Measurements from ENCODE around the gene FUT2. TPM values are rescaled to one million over a fixed set of nuclear protein-coding genes. Genes with fewer than 3 reads are reported as not detected.

The FUT2 gene
- polyA plus RNA-seq, 3 donors = not detected

DNA sequence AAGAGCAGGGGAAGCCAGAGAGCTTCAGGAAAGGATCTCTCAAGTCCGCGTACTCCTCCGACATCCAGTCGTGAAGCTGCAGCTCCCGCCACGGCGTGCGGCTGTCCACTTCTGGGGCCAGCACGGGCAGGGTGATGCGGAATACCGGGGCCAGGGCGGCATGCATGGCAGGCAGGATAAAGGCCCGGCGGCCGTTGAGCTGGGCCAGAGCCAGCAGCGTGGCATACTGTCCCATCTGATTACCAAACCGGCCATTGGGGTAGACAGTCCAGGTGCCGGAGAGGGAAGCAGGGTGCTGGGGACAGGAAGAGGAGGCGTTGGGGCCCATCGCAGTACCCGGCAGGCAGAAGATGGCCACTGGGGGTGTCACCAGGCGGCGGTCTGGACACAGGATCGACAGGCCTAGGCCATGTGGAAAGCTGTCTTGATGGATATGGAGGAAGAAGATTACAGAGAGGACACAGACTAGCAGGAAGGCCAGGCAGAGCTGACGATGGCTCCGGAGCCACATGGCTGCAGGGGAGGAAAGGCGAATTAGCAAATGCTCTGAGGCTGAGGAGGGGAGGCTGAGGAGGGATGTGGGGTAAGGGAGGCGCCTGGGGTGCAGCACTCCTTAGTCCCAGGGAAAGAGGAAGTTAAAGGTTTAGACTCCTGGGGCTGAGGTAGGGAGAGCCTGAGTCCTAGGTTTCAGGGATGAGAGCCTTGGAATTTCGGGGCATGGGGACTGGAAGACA lies 55.2 kb downstream of the FUT2 start:
- H4K20me1 ChIP-seq (ENCODE audit: insufficient read depth, low read length) = no peaks in the 10 kb centered on the region
- no peak overlapping the region for H3K27ac ChIP-seq (ENCODE audit: low read depth in 1 of 2, low read length in 2 of 2)
- no peak overlapping the region for H3K4me2 ChIP-seq (replicated peaks; ENCODE audit: extremely low read depth, low read length, poor library complexity, severe bottlenecking)
- TF ChIP-seq, protein P1, sequence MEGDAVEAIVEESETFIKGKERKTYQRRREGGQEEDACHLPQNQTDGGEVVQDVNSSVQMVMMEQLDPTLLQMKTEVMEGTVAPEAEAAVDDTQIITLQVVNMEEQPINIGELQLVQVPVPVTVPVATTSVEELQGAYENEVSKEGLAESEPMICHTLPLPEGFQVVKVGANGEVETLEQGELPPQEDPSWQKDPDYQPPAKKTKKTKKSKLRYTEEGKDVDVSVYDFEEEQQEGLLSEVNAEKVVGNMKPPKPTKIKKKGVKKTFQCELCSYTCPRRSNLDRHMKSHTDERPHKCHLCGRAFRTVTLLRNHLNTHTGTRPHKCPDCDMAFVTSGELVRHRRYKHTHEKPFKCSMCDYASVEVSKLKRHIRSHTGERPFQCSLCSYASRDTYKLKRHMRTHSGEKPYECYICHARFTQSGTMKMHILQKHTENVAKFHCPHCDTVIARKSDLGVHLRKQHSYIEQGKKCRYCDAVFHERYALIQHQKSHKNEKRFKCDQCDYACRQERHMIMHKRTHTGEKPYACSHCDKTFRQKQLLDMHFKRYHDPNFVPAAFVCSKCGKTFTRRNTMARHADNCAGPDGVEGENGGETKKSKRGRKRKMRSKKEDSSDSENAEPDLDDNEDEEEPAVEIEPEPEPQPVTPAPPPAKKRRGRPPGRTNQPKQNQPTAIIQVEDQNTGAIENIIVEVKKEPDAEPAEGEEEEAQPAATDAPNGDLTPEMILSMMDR (IDR thresholded peaks at IDR 0.05) = no peak
- H3K4me1 Mint-ChIP-seq = peaks cover 30% of the 10 kb centered on the region
- peaks cover 14 to 28% of the 10 kb centered on the region in 2 donors for H3K4me1 ChIP-seq (ENCODE audit: control insufficient read depth in 1 of 2, insufficient read depth in 2 of 2, low read length in 2 of 2)
- H3K9ac ChIP-seq (ENCODE audit: insufficient read depth, low read length, poor library complexity, severe bottlenecking) = no peak overlapping the region
- H3K36me3 Mint-ChIP-seq = peaks cover 3 to 5% of the 10 kb centered on the region in 2 donors
- DNase-seq = no peak
- H3K79me2 ChIP-seq (ENCODE audit: insufficient read depth, low read length) = no peaks in the 10 kb centered on the region
- intact Hi-C loops (cut with micrococcal nuclease) = no loop called here
- peak overlapping the region in 1 of 2 donors; percentile 77 for H3K4me3 Mint-ChIP-seq
- peaks cover 0 to under 1% of the 10 kb centered on the region in 2 donors for H3K9me3 ChIP-seq (replicated peaks in 1 of 2; ENCODE audit: control insufficient read depth in 1 of 2, insufficient read depth in 1 of 2, low read length in 2 of 2)
- no peak overlapping the region for H3K4me3 ChIP-seq (replicated peaks in 1 of 3; ENCODE audit: low read depth in 2 of 3, low read length in 3 of 3)
- 90% methylated on average over 26 of the region's 29 CpGs for WGBS (ENCODE audit: insufficient coverage)
- H2AFZ ChIP-seq (ENCODE audit: insufficient read depth, low read depth, low read length, poor library complexity, severe bottlenecking) = no peak overlapping the region
- H3K36me3 ChIP-seq (replicated peaks in 1 of 2; ENCODE audit: control insufficient read depth in 1 of 2, insufficient read depth in 2 of 2, low read length in 2 of 2) = no peaks in the 10 kb centered on the region
- H3K27me3 Mint-ChIP-seq (ENCODE audit: low read depth in 3 of 3) = peaks cover 48 to 80% (median 62%) of the 10 kb centered on the region in 3 donors
- H3K27me3 ChIP-seq (ENCODE audit: control insufficient read depth in 2 of 2, insufficient read depth in 2 of 2, low read length in 2 of 2) = peaks cover 14 to 60% of the 10 kb centered on the region in 2 donors
- peak overlapping the region in 1 of 7 donors; percentile 5 for H3K27ac Mint-ChIP-seq
- peaks cover 4 to 23% (median 13%) of the 10 kb centered on the region in 7 donors for H3K9me3 Mint-ChIP-seq

DNA sequence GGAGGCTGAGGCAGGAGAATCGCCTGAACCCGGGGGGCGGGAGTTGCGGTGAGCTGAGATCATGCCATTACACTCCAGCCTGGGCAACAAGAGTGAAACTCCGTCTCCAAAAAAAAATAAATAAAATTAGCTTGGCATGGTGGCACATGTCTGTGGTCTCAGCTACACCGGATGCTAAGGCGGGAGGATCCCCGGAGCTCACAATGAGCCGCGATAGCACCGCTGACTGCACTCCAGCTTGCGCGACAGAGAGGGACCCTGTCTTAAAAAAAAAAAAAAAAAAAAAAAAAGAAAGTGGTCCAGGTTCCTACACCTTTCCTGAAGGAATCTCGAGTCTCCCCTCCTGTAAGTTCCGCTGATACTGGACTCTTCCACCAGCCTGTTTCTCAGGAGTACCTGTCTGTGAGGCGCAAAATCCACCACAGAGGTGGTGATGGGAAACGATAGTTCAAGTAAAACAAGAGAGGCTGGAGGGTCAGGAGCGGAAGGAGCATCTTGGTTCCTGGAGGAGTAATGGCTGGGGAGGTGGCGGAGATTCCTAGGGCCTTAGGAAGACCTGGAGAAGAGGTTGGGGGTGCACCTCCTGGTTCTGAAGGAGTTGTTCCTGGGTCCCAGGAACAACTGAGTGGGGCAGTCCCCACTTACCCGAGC lies 56.2 kb downstream of the FUT2 start:
- Histone ChIP-seq H3K4me1 (ENCODE audit: control insufficient read depth in 1 of 2, insufficient read depth in 2 of 2, low read length in 2 of 2) (peaks cover 13 to 21% of the 10 kb centered on the region in 2 donors), H3K9me3 (replicated peaks in 1 of 2; ENCODE audit: control insufficient read depth in 1 of 2, insufficient read depth in 1 of 2, low read length in 2 of 2) (no peaks in the 10 kb centered on the region), H3K4me3 (replicated peaks in 1 of 3; ENCODE audit: low read depth in 2 of 3, low read length in 3 of 3) (peak overlapping the region in 1 of 3 experiments; percentile 40), H3K36me3 (replicated peaks in 1 of 2; ENCODE audit: control insufficient read depth in 1 of 2, insufficient read depth in 2 of 2, low read length in 2 of 2) (no peaks in the 10 kb centered on the region), H3K27me3 (ENCODE audit: control insufficient read depth in 2 of 2, insufficient read depth in 2 of 2, low read length in 2 of 2) (peaks cover 14 to 51% of the 10 kb centered on the region in 2 donors), H3K27ac (ENCODE audit: low read depth in 1 of 2, low read length in 2 of 2) (no peak overlapping the region), H4K20me1 (ENCODE audit: insufficient read depth, low read length) (no peaks in the 10 kb centered on the region), H3K79me2 (ENCODE audit: insufficient read depth, low read length) (no peaks in the 10 kb centered on the region), H3K4me2 (replicated peaks; ENCODE audit: extremely low read depth, low read length, poor library complexity, severe bottlenecking) (peak overlapping the region; percentile 39), H3K9ac (ENCODE audit: insufficient read depth, low read length, poor library complexity, severe bottlenecking) (no peak overlapping the region), H2AFZ (ENCODE audit: insufficient read depth, low read depth, low read length, poor library complexity, severe bottlenecking) (peak overlapping the region; percentile 56)
- peaks cover 0 to 3% of the 10 kb centered on the region in 2 donors for H3K36me3 Mint-ChIP-seq
- H3K9me3 Mint-ChIP-seq = peaks cover 0 to 19% (median 8%) of the 10 kb centered on the region in 7 donors
- peak overlapping the region; percentile 28 to 79 for H3K4me3 Mint-ChIP-seq
- TF ChIP-seq, protein P1 (IDR thresholded peaks at IDR 0.05) = no peak
- DNase-seq = no peak
- WGBS (ENCODE audit: insufficient coverage) = 27% methylated on average over 14 of the region's 20 CpGs
- H3K27ac Mint-ChIP-seq = no peak overlapping the region
- H3K27me3 Mint-ChIP-seq (ENCODE audit: low read depth in 3 of 3) = peaks cover 41 to 70% (median 56%) of the 10 kb centered on the region in 3 donors
- intact Hi-C loops (cut with micrococcal nuclease) = no loop called here
- peaks cover 21% of the 10 kb centered on the region for H3K4me1 Mint-ChIP-seq

All from CD14-positive monocyte (primary cell).